GM12892 (cell line): ENCODE results near the gene PPIF.

Experiments
- POLR2A ChIP-seq: IDR thresholded peaks from 2 replicates; pipeline ENCODE4 v1.6.1; 2011; ENCODE audit warnings: low read depth, low read length, control low read depth
- POLR2AphosphoS5 ChIP-seq: IDR thresholded peaks from 2 replicates; pipeline ENCODE4 v1.6.1; 2011; ENCODE audit warnings: low read depth, low read length, control low read depth
- TAF1 ChIP-seq: IDR thresholded peaks from 2 replicates; pipeline ENCODE4 v1.6.1; 2011; ENCODE audit warnings: low read depth, mild to moderate bottlenecking, control low read depth, low read length, borderline replicate concordance

DNA sequence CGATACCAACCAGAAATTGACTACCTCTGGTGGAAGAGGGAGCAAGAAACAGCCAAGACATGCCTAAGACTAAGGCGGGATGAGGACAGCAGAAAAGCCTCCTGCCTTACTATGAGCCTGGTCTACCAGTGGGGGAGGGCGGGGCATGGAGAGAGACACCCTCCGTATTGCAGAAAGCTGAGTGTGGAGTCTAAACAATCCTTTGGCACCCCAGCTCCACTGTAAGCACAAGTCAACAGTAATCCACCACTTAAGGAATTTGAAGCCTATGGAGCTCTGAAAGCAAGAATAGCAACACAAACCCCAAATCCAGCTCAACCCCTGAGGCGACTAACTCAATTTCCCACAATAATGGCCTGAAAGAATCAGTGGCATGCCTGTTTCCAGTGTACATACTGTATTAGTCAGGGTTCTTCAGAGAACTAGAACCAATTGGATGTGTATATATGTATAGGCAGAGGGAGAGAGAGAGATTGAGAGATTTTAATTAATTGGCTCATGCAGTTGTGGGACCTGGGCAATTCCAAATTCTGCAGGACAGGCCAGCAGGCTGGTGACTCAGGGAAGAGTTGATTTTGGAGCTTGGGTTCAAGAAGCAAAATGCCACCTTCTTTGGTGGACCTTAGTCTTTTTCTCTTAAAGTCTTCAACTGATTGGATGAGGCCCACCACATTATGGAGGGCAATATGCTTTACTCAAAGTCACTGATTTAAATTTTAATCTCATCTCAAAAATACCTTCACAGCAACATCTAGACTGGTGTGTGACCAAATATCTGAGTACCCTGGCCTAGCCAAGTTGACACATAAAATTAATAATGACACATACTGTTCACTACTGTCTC, 13.5 kb downstream of the PPIF start:
- TF ChIP-seq POLR2A (no peak), POLR2AphosphoS5 (no peak), TAF1 (no peak)
